Right renal cortex interstitium (tissue), 3 donors: ENCODE data around the gene NFKBIZ. TPM values are rescaled to one million over a fixed set of nuclear protein-coding genes. Genes with fewer than 3 reads are reported as not detected.
"Not testable (repeated sequence)": the region's sequence is repeated elsewhere in the genome, so short reads cannot be mapped to it uniquely, and the experiment has no call there.

ENCODE experiments used
- DNase-seq, 3 donors: peaks; one replicate each; pipeline ENCODE4 v3.0.0-alpha.2; 2013; ENCODE audit warnings: low read depth in 3 of 3, low spot score in 2 of 3
- polyA plus RNA-seq, 3 donors: library from polyadenylated mRNA; unstranded; fragments of 120-200 nt; gene quantifications; one replicate each; pipeline ENCODE4 v1.2.1, GENCODE V29; 2013; ENCODE audit not compliant: insufficient read length in 3 of 3

Gene NFKBIZ
- polyA plus RNA-seq, 3 donors: 5.1 to 10.2 (median 6.3) TPM

- not testable (repeated sequence) for DNase-seq
These were observed 56.3 kb downstream of the NFKBIZ start for GRCh38 chr3:101905573-101905972.

Other genes with a start within 250 kb of the NFKBIZ start
- gene ZBTB11, start 172.4 kb upstream of the NFKBIZ start, polyA plus RNA-seq: 10 to 100 TPM; 22.1 to 25.0 (median 22.2) TPM
- 1,000 to 10,000 TPM; 1,608 to 1,752 (median 1,649) TPM for gene RPL24, start 162.8 kb upstream of the NFKBIZ start, polyA plus RNA-seq
- gene CEP97, start 124.9 kb upstream of the NFKBIZ start, polyA plus RNA-seq: 10 to 100 TPM; 13.9 to 15.5 (median 14.4) TPM
- gene NXPE3, start 70.3 kb upstream of the NFKBIZ start, polyA plus RNA-seq: 1 to 10 TPM; 6.7 to 8.2 (median 6.8) TPM